Gastrocnemius medialis (tissue), 4 donors: ENCODE data around the gene KCNK3. TPM values are rescaled to one million over a fixed set of nuclear protein-coding genes. Genes with fewer than 3 reads are reported as not detected.

ENCODE experiments used
- ATAC-seq, 2 donors: fragments of 150-250 bp; one replicate each; pipeline ENCODE4 v1.9.1; 2016
- DNase-seq, 2 donors: peaks; one replicate each; pipeline ENCODE4 v3.0.0-alpha.2; 2019
- H3K27ac ChIP-seq, 4 donors: fragments of 200-600 bp; sonication (generic); 1 replicate in 1 of 4; 2 replicates in 3 of 4; pipeline ENCODE4 v1.5.1; 2016 to 2018; ENCODE audit warnings: mild to moderate bottlenecking in 2 of 4, moderate library complexity in 1 of 4
- H3K27me3 ChIP-seq, 3 donors: fragments of 200-600 bp; sonication (generic) in 2 of 3; 1 replicate in 1 of 3; 2 replicates in 2 of 3; pipeline versions ENCODE4 v1.5.1 to v1.6.0; 2016 to 2019; ENCODE audit warnings: mild to moderate bottlenecking in 1 of 3, moderate library complexity in 1 of 3
- H3K36me3 ChIP-seq, 2 donors: fragments of 200-600 bp; sonication (generic) in 1 of 2; one replicate each; pipeline ENCODE4 v1.5.1; 2017 to 2018
- H3K4me1 ChIP-seq, 2 donors: fragments of 200-600 bp; sonication (generic) in 1 of 2; one replicate each; pipeline ENCODE4 v1.5.1; 2016 to 2017; ENCODE audit warnings: mild to moderate bottlenecking in 2 of 2
- H3K4me3 ChIP-seq, 4 donors: fragments of 200-600 bp; sonication (generic) in 3 of 4; 1 replicate in 1 of 4; 2 replicates in 3 of 4; pipeline ENCODE4 v1.5.1; 2016 to 2019; ENCODE audit warnings: mild to moderate bottlenecking in 2 of 4
- H3K9me3 ChIP-seq, 3 donors: fragments of 200-600 bp; sonication (generic) in 2 of 3; 1 replicate in 1 of 3; 2 replicates in 2 of 3; pipeline ENCODE4 v1.5.1; 2016 to 2019
- POLR2A ChIP-seq, 2 donors: fragments of 450-650 bp; IDR thresholded peaks; one replicate each; pipeline ENCODE4 v1.6.1; 2017; ENCODE audit warnings: antibody characterized with exemption in 2 of 2, mild to moderate bottlenecking in 2 of 2, moderate library complexity in 2 of 2
- in situ Hi-C, 4 donors: fragments of 200-750 bp; cut with MboI; loops; one replicate each; pipeline versions ENCODE4 v1.15.0 to v1.8.0; 2017; ENCODE audit warnings: low sequenced_read_pairs in 4 of 4
- intact Hi-C: fragments of 100-400 bp; cut with DNase I; formaldehyde crosslinking; loops from one replicate; pipeline ENCODE4 v1.15.1; 2023; ENCODE audit warnings: low total_unique reads
- total RNA-seq, 4 donors: library from RNA; depleted of rRNA; stranded (reverse); fragments of >200 nt; gene quantifications; one replicate each; pipeline versions ENCODE4 v1.1.0 to v1.2.3, GENCODE V29; 2016
- TF ChIP-seq, protein P1 (sequence below), 5 experiments: fragments of 450-650 bp in 3 of 5; fragments of 200-600 bp in 2 of 5; sonication (generic) in 2 of 5; IDR thresholded peaks in 4 of 5; conservative IDR thresholded peaks in 1 of 5; 1 replicate in 4 of 5; 2 replicates in 1 of 5; pipeline ENCODE4 v1.5.1; 2016 to 2019; ENCODE audit warnings: antibody characterized with exemption in 5 of 5, mild to moderate bottlenecking in 3 of 5, moderate library complexity in 3 of 5

The KCNK3 gene
- total RNA-seq, 4 donors from 2014 or later: 0.80 to 11.6 (median 1.2) TPM

DNA sequence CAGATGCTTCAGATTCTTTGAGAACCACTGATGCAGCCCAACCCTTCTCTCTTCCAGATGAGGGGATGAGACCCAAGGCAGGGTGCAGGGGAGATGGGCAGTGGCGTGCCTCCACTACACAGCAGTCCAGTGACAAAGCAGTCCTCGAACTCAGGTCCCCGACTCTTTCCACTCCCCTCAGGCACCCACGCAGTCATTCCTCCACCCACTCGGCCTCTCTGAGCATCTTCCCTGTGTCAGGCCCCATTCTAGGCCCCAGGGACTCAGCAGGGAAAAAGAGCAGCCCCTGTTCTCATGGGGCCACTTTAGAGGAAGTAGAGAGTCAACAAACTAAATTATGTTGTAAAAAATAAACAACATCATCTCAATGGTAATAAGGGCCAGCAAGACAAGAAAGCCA is 15.2 kb downstream of the KCNK3 start:
- ATAC-seq: no peak
- Histone ChIP-seq H3K9me3 (no peaks in the 10 kb centered on the region), H3K4me1 (peaks cover 6 to 25% of the 10 kb centered on the region in 2 donors), H3K36me3 (no peaks in the 10 kb centered on the region), H3K4me3 (no peak overlapping the region), H3K27ac (no peak overlapping the region), H3K27me3 (no peaks in the 10 kb centered on the region)
- DNase-seq: no peak
- intact Hi-C loops (no loop called here), in situ Hi-C loops (no loop called here)
- TF ChIP-seq POLR2A (IDR thresholded peaks at IDR 0.05): no peak
- TF ChIP-seq, protein P1, sequence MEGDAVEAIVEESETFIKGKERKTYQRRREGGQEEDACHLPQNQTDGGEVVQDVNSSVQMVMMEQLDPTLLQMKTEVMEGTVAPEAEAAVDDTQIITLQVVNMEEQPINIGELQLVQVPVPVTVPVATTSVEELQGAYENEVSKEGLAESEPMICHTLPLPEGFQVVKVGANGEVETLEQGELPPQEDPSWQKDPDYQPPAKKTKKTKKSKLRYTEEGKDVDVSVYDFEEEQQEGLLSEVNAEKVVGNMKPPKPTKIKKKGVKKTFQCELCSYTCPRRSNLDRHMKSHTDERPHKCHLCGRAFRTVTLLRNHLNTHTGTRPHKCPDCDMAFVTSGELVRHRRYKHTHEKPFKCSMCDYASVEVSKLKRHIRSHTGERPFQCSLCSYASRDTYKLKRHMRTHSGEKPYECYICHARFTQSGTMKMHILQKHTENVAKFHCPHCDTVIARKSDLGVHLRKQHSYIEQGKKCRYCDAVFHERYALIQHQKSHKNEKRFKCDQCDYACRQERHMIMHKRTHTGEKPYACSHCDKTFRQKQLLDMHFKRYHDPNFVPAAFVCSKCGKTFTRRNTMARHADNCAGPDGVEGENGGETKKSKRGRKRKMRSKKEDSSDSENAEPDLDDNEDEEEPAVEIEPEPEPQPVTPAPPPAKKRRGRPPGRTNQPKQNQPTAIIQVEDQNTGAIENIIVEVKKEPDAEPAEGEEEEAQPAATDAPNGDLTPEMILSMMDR (IDR thresholded peaks at IDR 0.05 in 4 of 5, conservative IDR thresholded peaks at IDR 0.05 in 1 of 5): no peak

DNA sequence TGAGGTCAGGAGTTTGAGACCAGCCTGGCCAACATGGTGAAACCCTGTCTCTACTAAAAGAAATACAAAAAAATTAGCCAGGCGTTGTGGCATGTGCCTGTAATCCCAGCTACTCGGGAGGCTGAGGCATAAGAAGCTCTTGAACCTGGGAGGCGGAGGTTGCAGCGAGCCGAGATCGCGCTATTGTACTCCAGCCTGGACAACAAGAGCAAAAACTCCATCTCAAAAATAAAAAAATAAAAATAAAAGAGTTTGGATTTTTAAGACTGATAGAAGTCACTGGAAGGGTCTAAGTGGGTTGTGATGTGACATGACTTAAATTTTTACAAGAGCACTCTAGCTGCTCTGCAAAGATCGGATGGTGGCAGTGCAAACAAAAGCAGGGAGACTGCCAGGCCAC is 15.9 kb downstream of the KCNK3 start:
- Histone ChIP-seq H3K9me3 (no peaks in the 10 kb centered on the region), H3K27ac (no peak overlapping the region), H3K4me1 (peaks cover 6 to 29% of the 10 kb centered on the region in 2 donors), H3K36me3 (no peaks in the 10 kb centered on the region), H3K27me3 (no peaks in the 10 kb centered on the region), H3K4me3 (no peak overlapping the region)
- intact Hi-C loops (no loop called here), in situ Hi-C loops (no loop called here)
- ATAC-seq: no peak
- DNase-seq: no peak
- TF ChIP-seq, protein P1 (IDR thresholded peaks at IDR 0.05 in 4 of 5, conservative IDR thresholded peaks at IDR 0.05 in 1 of 5): no peak
- no peak for TF ChIP-seq POLR2A (IDR thresholded peaks at IDR 0.05)

DNA sequence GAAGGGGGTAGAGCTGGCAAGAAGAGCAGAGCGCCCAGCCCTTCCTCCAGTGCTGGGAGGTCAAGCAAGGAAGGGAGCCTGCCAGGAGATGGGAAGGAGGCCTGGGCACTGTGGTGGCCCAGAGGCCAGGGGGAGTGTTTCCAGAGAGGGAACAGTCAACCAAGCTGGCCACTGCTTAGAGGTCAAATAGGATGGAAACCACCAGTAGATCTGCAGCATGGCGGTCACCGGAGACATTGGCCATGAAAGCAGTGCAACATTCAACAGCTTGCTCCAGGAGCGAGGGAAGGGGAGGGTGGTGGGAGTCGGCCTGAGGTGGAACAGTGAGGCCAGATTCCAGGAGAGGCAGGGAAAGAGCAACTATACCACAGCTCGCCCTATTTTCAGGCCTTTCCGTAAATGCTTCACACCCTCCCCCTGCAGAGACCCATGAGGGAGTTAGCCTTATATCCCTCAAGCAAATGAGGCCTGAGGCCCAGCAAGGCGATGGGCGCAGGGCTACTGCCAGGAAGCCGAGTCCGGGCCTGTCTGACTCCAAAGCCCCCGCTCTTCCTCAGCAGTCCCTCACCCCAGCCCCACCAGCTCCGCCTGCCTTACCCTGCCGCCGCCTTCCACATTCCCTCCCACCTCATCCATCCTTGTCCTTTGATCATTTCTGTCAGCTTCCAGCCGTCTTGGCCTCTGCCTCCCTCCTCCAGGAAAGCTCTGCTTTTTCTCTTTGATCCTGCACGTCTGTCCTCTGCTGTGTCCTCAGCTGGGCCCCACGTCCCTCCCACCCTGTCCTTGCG is 17.0 kb downstream of the KCNK3 start:
- ATAC-seq: no peak
- no peak for TF ChIP-seq POLR2A (IDR thresholded peaks at IDR 0.05)
- TF ChIP-seq, protein P1 (IDR thresholded peaks at IDR 0.05 in 4 of 5, conservative IDR thresholded peaks at IDR 0.05 in 1 of 5): no peak
- DNase-seq: no peak
- H3K4me3 ChIP-seq: no peak overlapping the region
- no peak overlapping the region for H3K27ac ChIP-seq
- no peaks in the 10 kb centered on the region for H3K9me3 ChIP-seq
- no peaks in the 10 kb centered on the region for H3K27me3 ChIP-seq
- H3K4me1 ChIP-seq: peaks cover 6 to 29% of the 10 kb centered on the region in 2 donors
- intact Hi-C loops: no loop called here
- H3K36me3 ChIP-seq: no peaks in the 10 kb centered on the region
- in situ Hi-C loops: no loop called here

DNA sequence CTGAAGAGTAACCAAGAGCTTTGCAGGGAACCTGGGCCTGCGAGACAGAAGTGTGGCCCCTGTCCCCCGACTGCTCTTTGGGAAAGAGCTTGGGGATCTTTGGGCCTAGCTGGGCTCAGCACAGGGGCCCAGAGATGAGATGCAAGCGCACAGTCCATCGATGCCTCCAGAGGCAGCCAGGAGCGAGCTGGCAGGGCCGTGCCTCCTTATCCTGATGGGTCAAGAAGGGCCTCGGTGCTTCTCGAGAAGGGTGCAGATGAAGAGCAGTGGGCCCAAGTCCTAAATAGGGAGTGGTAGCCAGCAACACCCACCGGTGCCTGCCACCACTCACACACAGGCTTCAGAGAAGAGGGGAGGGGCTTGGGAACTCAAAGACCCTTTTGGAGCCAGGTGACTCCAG is 17.6 kb downstream of the KCNK3 start:
- intact Hi-C loops (no loop called here), in situ Hi-C loops (no loop called here)
- Histone ChIP-seq H3K27me3 (no peaks in the 10 kb centered on the region), H3K27ac (no peak overlapping the region), H3K9me3 (no peaks in the 10 kb centered on the region), H3K4me1 (peaks cover 6 to 29% of the 10 kb centered on the region in 2 donors), H3K36me3 (no peaks in the 10 kb centered on the region), H3K4me3 (no peak overlapping the region)
- DNase-seq (no peak), ATAC-seq (no peak)
- TF ChIP-seq, protein P1 (IDR thresholded peaks at IDR 0.05 in 4 of 5, conservative IDR thresholded peaks at IDR 0.05 in 1 of 5): no peak
- TF ChIP-seq POLR2A (IDR thresholded peaks at IDR 0.05): no peak
